Activated B cell treated with CpG ODN at 0.5 μM for 24 hours (primary cell): ENCODE results near the gene PDE4B. TPM values are rescaled to one million over a fixed set of nuclear protein-coding genes. Genes with fewer than 3 reads are reported as not detected.

Source experiments
- ATAC-seq: fragments of 200-7000 bp; cut with Tn5 transposase; one replicate; pipeline ENCODE4 v1.10.0; 2021; ENCODE audit warnings: low read depth, mild to moderate bottlenecking, moderate library complexity
- CTCF ChIA-PET: fragments of 350-600 bp; sonication (Branson Sonifier 250); formaldehyde crosslinking; loops from one replicate; lab custom pipeline; 2021; ENCODE audit warnings: antibody characterized with exemption; lab: Charles Lee
- POLR2A ChIA-PET: fragments of 350-600 bp; sonication (Branson Sonifier 250); formaldehyde crosslinking; loops from one replicate; lab custom pipeline; 2021; ENCODE audit warnings: antibody characterized with exemption; lab: Charles Lee
- DNase-seq: peaks from one replicate; pipeline ENCODE4 v3.0.0; 2022
- H3K27ac Mint-ChIP-seq: one replicate; pipeline ENCODE4 v1.8.0; 2020; ENCODE audit warnings: mixed read lengths
- H3K27me3 Mint-ChIP-seq: one replicate; pipeline ENCODE4 v1.8.0; 2021; ENCODE audit warnings: mixed read lengths
- H3K36me3 Mint-ChIP-seq: one replicate; pipeline ENCODE4 v1.8.0; 2021; ENCODE audit warnings: low read depth, mixed read lengths
- H3K4me1 Mint-ChIP-seq: one replicate; pipeline ENCODE4 v1.8.0; 2021; ENCODE audit warnings: mixed read lengths
- H3K4me3 Mint-ChIP-seq: one replicate; pipeline ENCODE4 v1.8.0; 2020; ENCODE audit warnings: mild to moderate bottlenecking, mixed read lengths
- H3K9me3 Mint-ChIP-seq: one replicate; pipeline ENCODE4 v1.8.0; 2020; ENCODE audit warnings: mixed read lengths
- intact Hi-C: fragments of 100-400 bp; cut with micrococcal nuclease; formaldehyde crosslinking; loops from one replicate; pipeline ENCODE4 v1.15.1; 2024
- total RNA-seq: library from RNA; stranded (reverse); gene quantifications from 2 replicates; pipeline ENCODE4 v1.2.3, GENCODE V29; 2022
- TF ChIP-seq, protein P1 (sequence below): fragments of 200-600 bp; IDR thresholded peaks from one replicate; pipeline ENCODE4 v1.8.0; 2022; ENCODE audit warnings: antibody characterized with exemption, mild to moderate bottlenecking

The PDE4B gene
- total RNA-seq, 1 donor from 2014 or later: 84.1 TPM

DNA sequence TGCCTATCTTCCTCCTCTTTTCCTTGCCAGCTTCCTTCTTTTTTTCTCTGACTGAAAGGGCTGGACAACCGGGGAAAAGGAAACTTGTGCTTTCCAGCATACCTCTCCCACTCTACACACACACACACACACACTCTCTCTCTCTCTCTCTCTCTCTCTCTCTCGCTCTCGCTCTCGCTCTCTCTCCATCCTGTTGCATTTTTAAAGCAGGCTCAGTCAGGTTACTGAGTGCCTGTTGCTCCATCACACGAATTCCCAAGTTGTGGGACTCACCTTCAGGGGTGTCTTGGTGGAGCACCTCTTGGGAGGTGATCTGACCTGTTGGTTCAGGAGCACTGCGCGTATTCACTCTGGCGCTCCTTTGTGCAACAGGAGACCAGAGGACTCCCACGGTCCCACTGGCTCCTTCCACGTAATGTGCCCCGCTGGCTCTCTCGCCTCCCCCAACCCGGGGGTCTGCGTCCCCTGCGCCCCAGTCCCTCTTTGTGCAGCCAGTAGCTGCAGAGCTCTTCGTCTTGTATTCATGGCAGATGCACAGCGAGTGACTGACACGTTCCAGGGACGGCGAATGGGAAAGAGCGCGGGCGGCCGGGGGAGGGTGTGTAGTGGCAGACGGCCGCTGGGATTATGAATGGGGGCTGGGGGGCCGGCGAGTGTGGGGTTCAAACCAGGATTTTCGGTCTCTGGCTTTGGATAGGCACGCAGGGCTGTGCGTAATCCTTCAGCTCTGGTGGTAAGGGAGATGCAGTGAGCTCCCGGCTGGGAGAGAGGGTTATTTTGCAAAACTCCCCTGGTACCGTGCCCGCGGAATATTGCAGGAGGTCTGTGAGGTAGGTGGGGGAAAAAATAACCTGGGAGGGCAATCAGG, 660 bp upstream of the PDE4B start:
- intact Hi-C loops: no loop called here
- Mint-ChIP-seq H3K27ac (no peak overlapping the region), H3K4me1 (no peaks in the 10 kb centered on the region), H3K36me3 (no peaks in the 10 kb centered on the region), H3K4me3 (no peak overlapping the region), H3K9me3 (peaks cover 10% of the 10 kb centered on the region), H3K27me3 (peaks cover 26% of the 10 kb centered on the region)
- CTCF ChIA-PET: no interaction called here
- POLR2A ChIA-PET: no interaction called here
- ATAC-seq (no peak), DNase-seq (no peak)
- TF ChIP-seq, protein P1, sequence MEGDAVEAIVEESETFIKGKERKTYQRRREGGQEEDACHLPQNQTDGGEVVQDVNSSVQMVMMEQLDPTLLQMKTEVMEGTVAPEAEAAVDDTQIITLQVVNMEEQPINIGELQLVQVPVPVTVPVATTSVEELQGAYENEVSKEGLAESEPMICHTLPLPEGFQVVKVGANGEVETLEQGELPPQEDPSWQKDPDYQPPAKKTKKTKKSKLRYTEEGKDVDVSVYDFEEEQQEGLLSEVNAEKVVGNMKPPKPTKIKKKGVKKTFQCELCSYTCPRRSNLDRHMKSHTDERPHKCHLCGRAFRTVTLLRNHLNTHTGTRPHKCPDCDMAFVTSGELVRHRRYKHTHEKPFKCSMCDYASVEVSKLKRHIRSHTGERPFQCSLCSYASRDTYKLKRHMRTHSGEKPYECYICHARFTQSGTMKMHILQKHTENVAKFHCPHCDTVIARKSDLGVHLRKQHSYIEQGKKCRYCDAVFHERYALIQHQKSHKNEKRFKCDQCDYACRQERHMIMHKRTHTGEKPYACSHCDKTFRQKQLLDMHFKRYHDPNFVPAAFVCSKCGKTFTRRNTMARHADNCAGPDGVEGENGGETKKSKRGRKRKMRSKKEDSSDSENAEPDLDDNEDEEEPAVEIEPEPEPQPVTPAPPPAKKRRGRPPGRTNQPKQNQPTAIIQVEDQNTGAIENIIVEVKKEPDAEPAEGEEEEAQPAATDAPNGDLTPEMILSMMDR: no peak

DNA sequence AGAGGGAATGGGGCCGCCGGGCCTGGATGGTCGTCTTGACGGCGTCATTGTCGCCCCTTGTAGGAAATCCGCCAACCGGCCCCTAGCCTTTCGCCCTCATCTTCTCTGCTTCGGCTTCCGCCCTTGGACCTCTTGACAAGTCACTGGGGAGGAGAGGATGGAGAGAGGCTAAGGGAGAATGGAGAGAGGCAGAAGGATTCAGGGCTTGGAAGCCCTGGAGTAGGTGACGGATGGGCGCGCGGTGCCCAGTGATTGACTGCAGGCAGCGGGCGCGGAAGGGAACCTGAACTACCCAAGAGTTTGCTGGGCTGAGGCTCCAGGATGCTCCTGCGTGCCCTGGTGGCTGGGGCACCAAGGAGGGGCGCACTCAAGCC, 651 bp downstream of the PDE4B start:
- H3K4me3 Mint-ChIP-seq: no peak overlapping the region
- no peaks in the 10 kb centered on the region for H3K36me3 Mint-ChIP-seq
- H3K27ac Mint-ChIP-seq: no peak overlapping the region
- TF ChIP-seq, protein P1: no peak
- ChIA-PET POLR2A (no interaction called here), CTCF (no interaction called here)
- DNase-seq (no peak), ATAC-seq (no peak)
- intact Hi-C loops: no loop called here
- H3K27me3 Mint-ChIP-seq: peaks cover 29% of the 10 kb centered on the region
- peaks cover 10% of the 10 kb centered on the region for H3K9me3 Mint-ChIP-seq
- no peaks in the 10 kb centered on the region for H3K4me1 Mint-ChIP-seq

DNA sequence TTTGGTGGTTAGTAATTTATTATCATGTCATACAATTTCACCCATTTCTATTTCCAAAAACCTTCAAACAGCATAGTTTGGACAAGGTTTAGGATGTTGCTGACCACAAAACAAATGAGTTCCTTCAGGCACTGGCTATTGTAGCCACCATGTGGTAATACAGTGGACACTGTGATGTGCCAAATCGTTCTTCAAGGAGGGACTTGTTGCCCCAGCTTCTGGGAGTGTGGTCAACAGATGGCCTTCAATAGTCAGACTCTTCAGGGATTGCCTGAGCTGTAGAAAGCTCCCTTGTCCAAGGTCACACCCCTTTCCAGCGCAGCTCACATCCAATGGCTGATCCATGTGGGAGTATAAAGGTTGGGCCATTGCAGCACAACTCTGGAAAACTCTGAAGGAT, 2.6 kb downstream of the PDE4B start:
- Mint-ChIP-seq H3K36me3 (no peaks in the 10 kb centered on the region), H3K9me3 (peaks cover under 1% of the 10 kb centered on the region), H3K4me1 (no peaks in the 10 kb centered on the region), H3K4me3 (no peak overlapping the region), H3K27me3 (peaks cover 29% of the 10 kb centered on the region), H3K27ac (no peak overlapping the region)
- ATAC-seq: no peak
- POLR2A ChIA-PET: no interaction called here
- TF ChIP-seq, protein P1: no peak
- no peak for DNase-seq
- intact Hi-C loops: no loop called here
- CTCF ChIA-PET: no interaction called here

DNA sequence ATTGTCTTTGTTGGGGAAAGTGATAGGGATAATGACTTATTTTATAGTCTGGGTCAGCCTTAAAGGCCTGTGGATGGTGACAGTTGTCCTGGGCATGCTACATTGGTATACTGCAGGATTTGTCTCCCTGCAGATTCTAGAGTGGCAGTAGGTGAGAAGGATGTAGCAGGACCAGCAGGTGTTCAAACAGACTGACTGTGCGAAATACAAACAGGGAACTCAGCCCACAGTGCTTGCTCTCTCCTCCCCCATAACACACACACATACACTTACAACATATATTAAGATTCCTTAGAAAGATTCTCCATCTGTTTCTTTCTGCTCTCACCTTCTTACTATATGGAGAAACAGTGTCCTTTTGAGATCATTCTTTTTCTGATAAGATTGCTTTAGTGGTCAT, 6.9 kb downstream of the PDE4B start:
- no peak for DNase-seq
- ChIA-PET POLR2A (no interaction called here), CTCF (no interaction called here)
- Mint-ChIP-seq H3K27me3 (peaks cover 10% of the 10 kb centered on the region), H3K27ac (no peak overlapping the region), H3K4me1 (no peaks in the 10 kb centered on the region), H3K9me3 (no peaks in the 10 kb centered on the region), H3K36me3 (no peaks in the 10 kb centered on the region), H3K4me3 (no peak overlapping the region)
- intact Hi-C loops: no loop called here
- no peak for ATAC-seq
- TF ChIP-seq, protein P1: no peak

DNA sequence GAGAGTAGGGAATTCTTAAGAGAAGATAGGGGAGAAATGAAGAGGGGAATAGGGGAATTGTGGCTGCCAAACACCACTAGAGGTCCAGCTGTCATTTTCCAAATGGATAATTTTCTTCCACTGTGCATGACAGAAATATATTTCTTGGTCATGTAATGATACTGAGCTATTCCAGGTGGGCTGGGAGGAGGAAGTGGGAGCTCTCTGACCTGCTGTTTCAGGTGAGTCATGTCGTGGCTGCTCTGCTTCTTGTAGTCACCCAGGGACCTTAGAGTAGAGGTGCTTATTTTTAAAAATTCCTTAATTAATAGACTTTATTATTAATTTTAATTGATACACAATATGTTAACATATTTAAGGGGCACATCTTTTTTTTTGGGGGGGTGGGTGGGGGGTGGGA, 11.9 kb downstream of the PDE4B start:
- TF ChIP-seq, protein P1: no peak
- CTCF ChIA-PET: no interaction called here
- H3K4me1 Mint-ChIP-seq: no peaks in the 10 kb centered on the region
- DNase-seq (no peak), ATAC-seq (no peak)
- no peak overlapping the region for H3K4me3 Mint-ChIP-seq
- POLR2A ChIA-PET: no interaction called here
- peaks cover 5% of the 10 kb centered on the region for H3K27me3 Mint-ChIP-seq
- intact Hi-C loops: no loop called here
- H3K36me3 Mint-ChIP-seq: no peaks in the 10 kb centered on the region
- H3K27ac Mint-ChIP-seq: no peak overlapping the region
- no peaks in the 10 kb centered on the region for H3K9me3 Mint-ChIP-seq
